OCI-LY1 (cell line): ENCODE data around the gene CNNM4.

Experiments used
- CTCF ChIP-seq: fragments of 200-600 bp; sonication (generic), shearing (Covaris generic); IDR thresholded peaks from 2 replicates; pipeline ENCODE4 v1.5.1; 2017; ENCODE audit warnings: mild to moderate bottlenecking, antibody characterized with exemption, low read length, moderate library complexity, mixed read lengths
- EZH2 ChIP-seq: fragments of 200-600 bp; sonication (generic), shearing (Covaris generic); IDR thresholded peaks from 2 replicates; pipeline ENCODE4 v1.8.0; 2017; ENCODE audit warnings: borderline replicate concordance, mixed run types, mild to moderate bottlenecking, antibody characterized with exemption, low read length, moderate library complexity, mixed read lengths

- no peak for TF ChIP-seq CTCF
- TF ChIP-seq EZH2: no peak
Measured at GRCh38 chr2:96859099-96859649, 98.5 kb downstream of the CNNM4 start.
